Activated naive CD8-positive, alpha-beta T cell treated with anti-CD3 and anti-CD28 coated beads, Interleukin-2, amount 50 U/mL, for 24 hours (primary cell): ENCODE results near the gene PPP3R1.

ENCODE experiments used
- ATAC-seq: fragments of 150-1000 bp; cut with Tn5 transposase; one replicate; pipeline ENCODE4 v1.10.0; 2021
- DNase-seq: peaks from one replicate; pipeline ENCODE4 v3.0.0; 2021
- H3K27ac Mint-ChIP-seq: one replicate; pipeline ENCODE4 v1.8.0; 2021; ENCODE audit warnings: mild to moderate bottlenecking, mixed read lengths
- H3K27me3 Mint-ChIP-seq: one replicate; pipeline ENCODE4 v1.8.0; 2021; ENCODE audit warnings: mixed read lengths
- H3K36me3 Mint-ChIP-seq: one replicate; pipeline ENCODE4 v1.8.0; 2021; ENCODE audit warnings: low read depth, mixed read lengths
- H3K4me1 Mint-ChIP-seq: one replicate; pipeline ENCODE4 v1.8.0; 2021; ENCODE audit warnings: mixed read lengths
- H3K4me3 Mint-ChIP-seq: one replicate; pipeline ENCODE4 v1.8.0; 2021; ENCODE audit warnings: mild to moderate bottlenecking, moderate library complexity, mixed read lengths
- H3K9me3 Mint-ChIP-seq: one replicate; pipeline ENCODE4 v1.8.0; 2021; ENCODE audit warnings: mixed read lengths

The PPP3R1 gene

DNA sequence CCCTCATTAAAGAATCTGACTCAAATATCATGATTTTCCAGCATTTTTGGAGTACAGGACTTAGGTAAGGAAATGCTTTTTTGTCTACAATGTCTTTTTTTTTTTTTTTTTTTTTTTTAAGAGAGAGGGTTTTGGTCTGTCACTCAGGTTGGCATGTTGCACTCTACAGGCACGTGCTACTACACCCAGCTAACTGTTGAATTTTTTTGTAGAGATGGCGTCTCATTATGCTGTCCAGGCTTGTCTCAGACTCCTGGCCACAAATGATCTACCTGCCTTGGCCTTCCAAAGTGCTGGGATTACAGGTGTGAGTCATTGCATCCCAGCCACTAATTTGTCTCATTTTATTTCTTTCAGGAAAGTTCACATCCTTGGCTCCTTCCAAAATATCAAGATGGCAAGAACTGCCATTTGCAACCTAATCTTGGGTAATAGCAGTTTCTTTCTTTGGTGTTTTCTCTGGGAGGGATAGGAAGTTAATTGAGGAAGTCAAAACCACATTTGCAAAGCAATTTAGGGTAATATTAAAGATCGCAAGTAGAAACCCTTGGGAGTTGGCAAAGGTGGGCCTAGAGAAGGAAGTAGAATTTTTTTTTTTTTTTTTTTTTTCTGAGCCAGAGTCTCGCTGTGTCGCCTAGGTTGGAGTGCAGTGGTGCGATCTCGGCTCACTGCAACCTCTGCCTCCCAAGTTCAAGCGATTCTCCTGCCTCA, 79.2 kb downstream of the PPP3R1 start:
- H3K4me3 Mint-ChIP-seq = no peak overlapping the region
- no peak for DNase-seq
- peaks cover 36% of the 10 kb centered on the region for H3K36me3 Mint-ChIP-seq
- H3K27me3 Mint-ChIP-seq = no peaks in the 10 kb centered on the region
- no peaks in the 10 kb centered on the region for H3K9me3 Mint-ChIP-seq
- peak overlapping the region; percentile 49 for H3K27ac Mint-ChIP-seq
- peaks cover 4% of the 10 kb centered on the region for H3K4me1 Mint-ChIP-seq
- no peak for ATAC-seq

DNA sequence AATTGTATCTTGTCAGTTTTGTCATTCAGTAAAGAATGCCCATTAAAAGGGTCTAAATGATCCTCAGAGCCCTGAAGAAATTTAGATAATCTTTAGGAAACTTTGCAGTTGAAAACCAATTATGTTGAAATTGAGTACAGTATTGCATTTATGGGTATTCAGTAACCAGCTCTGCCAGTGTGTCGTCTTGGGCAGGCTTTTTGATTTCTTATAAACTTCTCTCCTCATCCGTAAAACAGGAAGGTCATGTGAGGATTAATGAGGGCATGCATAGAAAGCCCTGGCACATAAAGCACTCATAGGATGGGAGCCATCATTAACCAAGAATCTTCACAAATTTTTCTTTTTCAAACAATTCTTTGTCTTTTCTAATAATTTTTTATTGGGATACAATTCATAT, 79.8 kb downstream of the PPP3R1 start:
- no peak overlapping the region for H3K4me3 Mint-ChIP-seq
- peaks cover 37% of the 10 kb centered on the region for H3K36me3 Mint-ChIP-seq
- no peaks in the 10 kb centered on the region for H3K9me3 Mint-ChIP-seq
- H3K4me1 Mint-ChIP-seq = peaks cover 5% of the 10 kb centered on the region
- H3K27ac Mint-ChIP-seq = no peak overlapping the region
- ATAC-seq = no peak
- DNase-seq = no peak
- H3K27me3 Mint-ChIP-seq = no peaks in the 10 kb centered on the region

DNA sequence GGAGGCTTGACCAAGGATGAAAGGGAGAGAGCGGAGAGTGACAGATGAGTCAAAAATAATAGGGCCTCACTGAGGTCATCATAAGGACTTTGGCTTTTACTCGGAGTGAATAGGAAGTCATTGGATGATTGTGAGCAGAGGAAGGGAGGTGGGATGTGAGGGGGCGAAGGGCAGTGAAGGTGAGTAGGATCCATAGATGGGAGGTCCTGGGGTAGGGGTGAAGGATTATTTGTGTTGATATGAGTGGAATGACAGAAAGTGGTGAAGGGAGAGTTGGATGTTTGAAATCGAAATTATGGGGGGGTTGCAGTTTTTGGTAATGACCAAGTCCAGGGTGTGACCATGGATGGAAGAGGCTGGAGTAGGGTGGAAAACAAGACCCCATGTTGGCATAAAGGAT, 80.6 kb downstream of the PPP3R1 start:
- Mint-ChIP-seq H3K4me1 (peaks cover 9% of the 10 kb centered on the region), H3K4me3 (no peak overlapping the region), H3K9me3 (no peaks in the 10 kb centered on the region), H3K27me3 (no peaks in the 10 kb centered on the region), H3K36me3 (peaks cover 32% of the 10 kb centered on the region), H3K27ac (no peak overlapping the region)
- ATAC-seq (peak; percentile 24), DNase-seq (no peak)

DNA sequence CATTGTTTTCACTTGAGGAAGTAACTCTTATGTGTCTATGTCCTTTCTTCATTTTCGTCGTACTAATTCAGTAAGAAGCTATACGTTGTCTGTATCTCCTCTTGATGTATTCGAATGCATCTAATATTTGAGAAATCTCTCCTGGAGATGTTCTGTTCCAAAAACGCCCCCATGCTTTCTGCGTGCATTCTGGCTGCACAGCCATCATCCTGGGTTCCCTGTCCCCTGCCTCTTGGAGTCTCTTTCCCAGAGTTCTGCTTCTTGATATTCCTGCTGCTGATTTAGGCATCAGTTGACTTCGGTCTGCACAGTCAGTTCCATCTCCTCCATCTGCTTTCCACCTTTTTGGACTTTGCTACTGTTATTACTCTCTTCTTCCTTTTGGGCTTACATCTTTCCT, 81.2 kb downstream of the PPP3R1 start:
- no peak overlapping the region for H3K4me3 Mint-ChIP-seq
- H3K27me3 Mint-ChIP-seq = no peaks in the 10 kb centered on the region
- H3K9me3 Mint-ChIP-seq = no peaks in the 10 kb centered on the region

DNA sequence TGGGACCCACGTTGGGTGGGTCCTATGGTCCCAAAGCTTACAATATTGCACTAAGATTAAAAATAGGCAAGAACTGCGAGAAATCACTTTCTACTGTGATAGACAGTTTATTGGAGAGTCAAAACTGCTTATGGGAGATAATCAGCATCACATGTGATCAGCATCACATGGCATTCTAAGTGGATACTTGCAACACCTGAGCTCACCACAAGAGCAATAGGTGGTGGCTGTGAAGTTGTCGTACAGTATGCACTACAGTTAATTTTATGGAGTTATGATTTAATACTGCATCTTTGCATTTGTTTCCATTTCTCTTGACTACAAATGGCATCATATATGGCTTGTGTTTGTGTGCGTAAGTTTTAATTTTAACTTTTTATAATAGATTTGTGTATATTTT, 83.0 kb downstream of the PPP3R1 start:
- DNase-seq = no peak
- H3K36me3 Mint-ChIP-seq = peaks cover 34% of the 10 kb centered on the region

More for the DNA sequence above, 81.2 kb downstream of the PPP3R1 start:
- ATAC-seq = no peak
- Mint-ChIP-seq H3K36me3 (peaks cover 32% of the 10 kb centered on the region), H3K4me1 (peaks cover 9% of the 10 kb centered on the region), H3K27ac (no peak overlapping the region)
- no peak for DNase-seq

DNA sequence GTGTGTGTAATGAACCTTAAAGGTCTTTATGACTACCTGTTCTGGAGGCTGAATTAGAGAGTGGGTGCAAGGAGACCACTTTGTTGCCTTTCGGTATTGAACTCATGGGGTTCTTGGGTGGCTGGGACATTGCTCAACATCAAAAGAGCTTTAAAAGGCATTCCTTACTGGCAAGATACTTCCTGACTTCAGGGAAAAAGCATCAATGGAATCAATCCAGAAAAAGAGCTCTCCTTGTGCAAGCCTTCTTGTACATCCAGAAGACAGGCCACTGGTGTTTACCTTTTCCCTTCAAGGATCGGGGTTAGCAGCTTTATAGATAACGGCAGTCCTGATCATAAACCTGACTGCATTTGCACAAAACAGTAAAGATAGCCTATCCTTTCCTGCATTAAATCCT, 85.1 kb downstream of the PPP3R1 start:
- no peak overlapping the region for H3K4me3 Mint-ChIP-seq
- no peaks in the 10 kb centered on the region for H3K9me3 Mint-ChIP-seq
- H3K27me3 Mint-ChIP-seq = no peaks in the 10 kb centered on the region
- DNase-seq = no peak
- H3K27ac Mint-ChIP-seq = no peak overlapping the region
- ATAC-seq = no peak
- peaks cover 38% of the 10 kb centered on the region for H3K36me3 Mint-ChIP-seq
- peaks cover 5% of the 10 kb centered on the region for H3K4me1 Mint-ChIP-seq

More for the DNA sequence above, 83.0 kb downstream of the PPP3R1 start:
- ATAC-seq = no peak
- H3K9me3 Mint-ChIP-seq = no peaks in the 10 kb centered on the region
- no peak overlapping the region for H3K4me3 Mint-ChIP-seq
- no peak overlapping the region for H3K27ac Mint-ChIP-seq
- H3K4me1 Mint-ChIP-seq = peaks cover 9% of the 10 kb centered on the region
- H3K27me3 Mint-ChIP-seq = no peaks in the 10 kb centered on the region

DNA sequence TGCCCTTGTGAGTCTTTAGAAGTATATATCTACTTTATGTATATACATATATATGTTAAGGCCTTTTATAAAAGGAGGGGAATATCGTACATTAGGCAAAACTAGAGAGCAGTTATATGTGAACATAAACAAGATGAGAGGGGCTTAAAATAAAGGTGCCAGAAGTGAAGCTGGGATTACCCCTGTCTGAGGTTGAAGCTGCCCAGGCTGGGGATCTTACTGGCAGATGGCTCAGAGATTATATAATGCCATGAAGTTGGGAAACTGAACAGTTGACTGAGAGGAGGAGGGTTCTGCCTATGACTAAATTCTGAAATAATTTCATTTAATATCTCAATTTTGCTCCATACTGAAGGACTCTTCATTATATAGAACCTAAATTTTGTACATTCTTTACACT, 88.7 kb downstream of the PPP3R1 start:
- Mint-ChIP-seq H3K27me3 (no peaks in the 10 kb centered on the region), H3K36me3 (peaks cover 51% of the 10 kb centered on the region), H3K4me3 (no peak overlapping the region), H3K27ac (no peak overlapping the region), H3K4me1 (peaks cover 20% of the 10 kb centered on the region), H3K9me3 (no peaks in the 10 kb centered on the region)
- ATAC-seq (no peak), DNase-seq (no peak)

DNA sequence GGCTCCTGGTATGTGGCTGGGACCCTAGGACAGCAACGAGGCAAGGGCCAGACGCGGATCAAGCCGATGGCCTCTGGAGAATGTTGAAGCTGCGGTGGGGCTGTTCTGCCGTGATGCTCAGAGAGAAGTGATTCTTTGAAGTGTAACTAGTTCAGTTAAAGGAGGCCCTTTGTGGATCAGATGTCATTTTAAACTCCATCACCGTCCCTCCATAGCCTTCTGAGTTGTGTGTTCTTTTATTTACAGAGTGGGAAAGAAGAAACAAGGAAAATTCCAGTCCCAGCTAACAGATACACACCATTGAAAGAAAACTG, 94.2 kb downstream of the PPP3R1 start:
- H3K27ac Mint-ChIP-seq = peak overlapping the region; percentile 99
- H3K4me3 Mint-ChIP-seq = peak overlapping the region; percentile 94
- H3K9me3 Mint-ChIP-seq = no peaks in the 10 kb centered on the region
- peaks cover 45% of the 10 kb centered on the region for H3K36me3 Mint-ChIP-seq
- H3K27me3 Mint-ChIP-seq = no peaks in the 10 kb centered on the region
- no peak for ATAC-seq
- H3K4me1 Mint-ChIP-seq = peaks cover 40% of the 10 kb centered on the region
- no peak for DNase-seq

DNA sequence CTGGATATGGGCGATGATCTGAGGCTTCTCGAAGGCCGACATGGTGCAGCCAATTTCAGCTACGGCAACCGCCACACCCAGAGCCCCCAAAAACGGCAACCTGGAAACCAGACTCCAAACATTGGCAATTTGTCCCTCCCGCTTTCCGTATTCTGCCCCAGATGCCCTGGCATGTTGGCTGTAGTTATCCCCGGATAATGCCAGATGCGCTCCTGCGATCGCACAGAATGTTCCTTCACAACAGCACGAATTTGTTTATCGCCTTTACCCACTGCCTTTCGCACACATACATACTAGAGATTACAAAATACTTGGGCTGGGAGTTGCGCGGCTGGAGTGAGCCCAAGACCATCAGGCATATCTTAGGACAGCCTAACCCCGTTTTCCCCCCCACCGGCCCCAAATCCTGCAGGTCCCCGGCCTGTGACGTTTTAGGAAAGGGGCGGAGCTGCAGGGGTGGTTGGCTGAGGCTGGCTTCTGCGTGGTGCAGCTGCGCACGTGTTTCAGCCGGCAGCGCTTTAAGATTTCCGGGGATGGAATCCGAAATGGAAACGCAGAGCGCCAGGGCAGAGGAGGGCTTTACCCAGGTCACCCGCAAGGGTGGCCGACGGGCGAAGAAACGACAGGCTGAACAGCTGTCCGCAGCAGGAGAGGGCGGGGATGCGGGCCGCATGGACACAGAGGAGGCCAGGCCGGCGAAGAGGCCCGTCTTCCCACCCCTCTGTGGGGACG, 94.8 kb downstream of the PPP3R1 start, which contains the start of gene PNO1:
PNO1 (plus strand) TSS at position 487 of the 732 bp plus-strand sequence; CDS start at position 534, 47 bp downstream.
- H3K4me3 Mint-ChIP-seq = peak within 1 kb of the TSS; percentile 94
- H3K27ac Mint-ChIP-seq = peak within 1 kb of the TSS; percentile 99
- peaks cover 45% of the 10 kb centered on the region for H3K4me1 Mint-ChIP-seq
- H3K36me3 Mint-ChIP-seq = peaks cover 40% of the 10 kb centered on the region
- peak; percentile 96 for DNase-seq
- peak; percentile 91 for ATAC-seq
- no peaks in the 10 kb centered on the region for H3K9me3 Mint-ChIP-seq
- H3K27me3 Mint-ChIP-seq = no peaks in the 10 kb centered on the region

DNA sequence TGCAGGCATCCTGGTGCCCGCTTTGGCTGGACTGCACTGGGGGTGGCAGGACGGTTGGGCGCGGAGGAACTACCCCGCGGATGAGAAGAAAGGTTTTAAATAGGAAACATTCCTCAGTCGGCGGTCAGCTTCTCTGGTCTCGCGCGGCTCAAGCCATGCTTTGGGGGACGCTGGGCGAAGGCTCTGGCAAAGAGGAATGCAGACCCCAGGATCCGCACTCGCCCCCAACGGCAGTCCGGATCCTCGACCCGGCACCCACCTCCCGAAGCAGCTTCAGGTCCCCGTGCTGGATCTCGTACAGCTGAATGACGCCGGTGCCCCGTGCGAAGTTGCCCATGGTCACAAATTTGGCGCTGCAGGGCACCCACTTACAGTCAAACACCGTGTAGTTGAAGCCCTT, 95.3 kb downstream of the PPP3R1 start:
- Mint-ChIP-seq H3K36me3 (peaks cover 35% of the 10 kb centered on the region), H3K9me3 (no peaks in the 10 kb centered on the region), H3K27me3 (no peaks in the 10 kb centered on the region), H3K4me1 (peaks cover 51% of the 10 kb centered on the region), H3K27ac (peak overlapping the region; percentile 99), H3K4me3 (peak overlapping the region; percentile 94)
- ATAC-seq = peak; percentile 47
- DNase-seq = no peak

DNA sequence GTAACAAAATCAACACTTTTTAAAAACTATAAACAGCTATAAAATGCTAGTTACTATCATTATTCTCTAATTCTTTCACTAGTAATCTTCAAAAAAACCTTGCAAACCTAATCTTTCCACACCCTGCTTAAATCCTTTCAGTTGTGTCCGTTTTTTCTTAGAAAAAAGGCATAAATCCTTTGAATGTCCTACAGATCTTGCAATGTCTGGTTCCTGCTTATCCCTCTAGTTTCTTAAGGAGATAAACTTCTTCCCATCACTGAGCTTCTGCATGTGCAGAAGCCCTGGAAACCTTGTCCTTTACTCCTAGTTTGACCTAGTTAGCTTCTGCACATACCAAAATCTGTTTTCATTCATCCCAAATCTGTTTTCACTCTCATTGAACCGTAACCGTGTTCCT, 95.9 kb downstream of the PPP3R1 start:
- no peak for ATAC-seq
- Mint-ChIP-seq H3K27ac (peak overlapping the region; percentile 99), H3K4me1 (peaks cover 55% of the 10 kb centered on the region), H3K9me3 (no peaks in the 10 kb centered on the region), H3K36me3 (peaks cover 33% of the 10 kb centered on the region), H3K27me3 (no peaks in the 10 kb centered on the region), H3K4me3 (peak overlapping the region; percentile 94)
- DNase-seq = no peak

DNA sequence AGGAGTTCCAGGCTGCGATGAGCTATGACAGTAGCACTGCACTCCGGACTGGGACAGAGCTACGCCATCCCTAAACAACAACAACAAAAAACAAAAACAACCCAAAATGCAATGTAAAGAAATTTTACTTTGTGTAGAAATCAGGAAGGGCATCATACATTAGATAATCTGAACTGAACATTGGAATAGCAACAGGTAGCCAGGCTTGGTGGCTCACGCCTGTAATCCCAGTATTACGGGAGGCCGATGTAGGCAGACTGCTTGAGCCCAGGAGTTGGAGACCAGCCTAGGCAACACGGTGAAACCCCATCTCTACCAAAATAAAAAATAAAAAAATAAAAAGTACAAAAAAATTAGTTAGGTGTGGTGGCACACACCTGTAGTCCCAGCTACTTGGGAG, 96.7 kb downstream of the PPP3R1 start:
- Mint-ChIP-seq H3K9me3 (no peaks in the 10 kb centered on the region), H3K27ac (no peak overlapping the region), H3K4me1 (peaks cover 61% of the 10 kb centered on the region), H3K36me3 (peaks cover 29% of the 10 kb centered on the region), H3K27me3 (no peaks in the 10 kb centered on the region), H3K4me3 (no peak overlapping the region)
- ATAC-seq = no peak
- no peak for DNase-seq

DNA sequence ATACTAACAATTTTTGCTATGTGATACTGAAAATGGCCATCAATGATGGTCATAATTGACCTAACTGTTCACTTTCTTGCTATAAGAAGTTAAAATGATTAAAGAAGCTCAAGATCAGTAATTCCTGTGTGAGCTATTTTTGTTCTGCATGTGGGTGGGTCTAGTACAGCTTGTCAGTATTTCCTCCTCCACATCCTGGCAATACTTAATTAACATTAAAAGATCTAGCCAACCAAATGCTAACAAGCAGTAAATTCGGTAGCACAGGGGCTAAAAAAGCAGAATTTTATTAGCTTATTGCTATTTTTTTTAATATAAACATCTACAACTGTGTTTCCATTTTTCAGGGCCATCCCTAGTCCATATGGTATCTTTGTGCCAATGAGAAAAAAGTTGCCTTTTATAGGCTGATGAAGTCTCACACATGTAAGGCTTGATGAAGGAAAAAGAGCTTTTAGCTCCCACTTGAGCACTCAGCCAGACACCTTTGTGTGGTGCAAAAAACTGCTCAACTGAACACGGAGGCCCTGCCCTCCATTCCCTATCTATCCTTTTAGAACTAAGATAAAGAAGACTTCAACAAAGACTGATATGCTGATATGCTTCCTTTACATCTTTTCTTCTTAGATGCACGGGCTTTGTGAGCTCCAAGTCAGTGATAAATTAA, 99.5 kb downstream of the PPP3R1 start:
- no peak for DNase-seq
- H3K4me1 Mint-ChIP-seq = peaks cover 47% of the 10 kb centered on the region
- H3K27me3 Mint-ChIP-seq = no peaks in the 10 kb centered on the region
- ATAC-seq = no peak
- no peaks in the 10 kb centered on the region for H3K9me3 Mint-ChIP-seq
- H3K4me3 Mint-ChIP-seq = peak overlapping the region; percentile 36
- peaks cover 9% of the 10 kb centered on the region for H3K36me3 Mint-ChIP-seq
- H3K27ac Mint-ChIP-seq = peak overlapping the region; percentile 87

DNA sequence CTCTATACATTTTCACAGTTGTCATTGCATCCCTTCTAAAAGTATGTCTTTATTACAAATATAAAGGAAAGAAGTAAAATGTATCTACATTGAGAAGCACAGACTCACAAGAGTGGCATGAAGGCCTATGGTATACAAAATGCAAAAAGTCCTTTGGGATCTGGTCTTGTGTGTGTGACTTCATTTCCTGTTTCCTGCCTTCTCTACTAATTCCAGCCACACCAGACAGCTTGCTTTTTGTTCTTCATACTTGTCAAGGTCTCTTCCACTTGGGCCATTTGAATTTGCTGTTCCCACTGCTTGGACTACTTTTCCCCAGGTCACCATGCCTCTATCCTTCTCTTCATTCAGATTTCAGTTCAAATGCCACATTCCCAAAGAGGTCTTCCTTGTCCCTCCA, 101.3 kb downstream of the PPP3R1 start:
- Mint-ChIP-seq H3K4me1 (peaks cover 40% of the 10 kb centered on the region), H3K27ac (peak overlapping the region; percentile 41), H3K27me3 (no peaks in the 10 kb centered on the region), H3K4me3 (no peak overlapping the region), H3K36me3 (peaks cover 7% of the 10 kb centered on the region), H3K9me3 (no peaks in the 10 kb centered on the region)
- DNase-seq (no peak), ATAC-seq (no peak)

DNA sequence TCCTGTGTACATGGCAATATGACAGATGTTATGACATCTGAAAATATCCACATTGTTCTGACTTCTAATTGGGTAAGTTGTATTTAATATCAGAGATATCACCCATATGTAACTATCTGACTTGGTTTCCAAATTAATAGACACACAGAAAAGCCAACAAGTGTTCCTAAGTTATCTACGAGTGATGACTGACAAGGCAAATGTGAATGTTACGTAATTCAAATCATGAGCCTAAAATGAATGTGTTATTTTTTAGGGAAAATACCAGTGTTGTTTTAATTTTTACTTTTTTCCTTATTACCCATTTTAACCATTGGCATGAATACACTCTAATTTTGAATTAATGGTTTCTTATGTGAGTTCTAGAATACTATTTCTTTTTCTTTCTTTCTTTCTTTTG, 110.5 kb downstream of the PPP3R1 start:
- DNase-seq (no peak), ATAC-seq (no peak)
- Mint-ChIP-seq H3K27me3 (no peaks in the 10 kb centered on the region), H3K4me3 (no peak overlapping the region), H3K4me1 (no peaks in the 10 kb centered on the region), H3K27ac (no peak overlapping the region), H3K9me3 (no peaks in the 10 kb centered on the region), H3K36me3 (peaks cover 20% of the 10 kb centered on the region)
